A549 (cell line): ENCODE measurements around the gene TLE1. TPM values are rescaled to one million over a fixed set of nuclear protein-coding genes. Genes with fewer than 3 reads are reported as not detected.

Experiments
- ATAC-seq, 2 experiments: fragments of 200-7000 bp in 1 of 2; fragments of >200 bp in 1 of 2; cut with Nextera tagmentation in 1 of 2; cut with Tn5 transposase in 1 of 2; 3 replicates each; pipeline versions ENCODE4 v1.8.0 to v1.9.1; 2018 to 2020; ENCODE audit warnings: mild to moderate bottlenecking in 1 of 2, moderate library complexity in 1 of 2
- CTCF ChIA-PET: fragments of 300-600 bp; sonication (Branson Sonifier 250); formaldehyde crosslinking; extraction: SDS; loops from one replicate; lab custom pipeline; 2021; ENCODE audit warnings: antibody characterized with exemption, inconsistent platforms; lab: Yijun Ruan, JAX
- POLR2A ChIA-PET: fragments of 350-600 bp; formaldehyde crosslinking; extraction: SDS; loops from one replicate; lab custom pipeline; 2021; ENCODE audit warnings: antibody characterized with exemption, inconsistent platforms; lab: Yijun Ruan, JAX
- DNase-seq, 2 experiments: peaks; one replicate each; pipeline versions ENCODE4 v3.0.0 to v3.0.0-alpha.2; 2011 to 2016; ENCODE audit warnings: low read depth in 1 of 2, low spot score in 1 of 2
- FAIRE-seq: peaks from 2 replicates; lab custom pipeline; 2011; peaks lifted over from hg19 to GRCh38; lab: Jason Lieb, UNC
- H3K27ac ChIP-seq, 2 experiments: fragments of >200 bp; sonication (Bioruptor Twin); formaldehyde crosslinking; 3 replicates each; pipeline ENCODE4 v1.5.1; 2016 to 2017
- H3K4me1 ChIP-seq: fragments of >200 bp; sonication (Bioruptor Twin); formaldehyde crosslinking; 3 replicates; pipeline ENCODE4 v1.6.1; 2016
- H3K4me2 ChIP-seq: fragments of >200 bp; sonication (Bioruptor Twin); formaldehyde crosslinking; 3 replicates; pipeline ENCODE4 v1.6.1; 2016
- H3K4me3 ChIP-seq: fragments of >200 bp; sonication (Bioruptor Twin); formaldehyde crosslinking; 3 replicates; pipeline ENCODE4 v1.5.1; 2016
- H3K9me3 ChIP-seq: fragments of >200 bp; sonication (Bioruptor Twin); formaldehyde crosslinking; 3 replicates; pipeline ENCODE4 v1.6.1; 2016
- CEBPB ChIP-seq, 2 experiments: fragments of >200 bp in 1 of 2; sonication (Bioruptor Twin) in 1 of 2; formaldehyde crosslinking in 1 of 2; IDR thresholded peaks; 2 replicates each; pipeline ENCODE4 v1.6.1; 2012 to 2016
- EP300 ChIP-seq, 2 experiments: fragments of >200 bp; sonication (Bioruptor Twin); formaldehyde crosslinking; IDR thresholded peaks; 2 replicates in 1 of 2; 3 replicates in 1 of 2; pipeline ENCODE4 v1.6.1; 2016 to 2017
- FOSB ChIP-seq: fragments of 250-450 bp; sonication (Bioruptor Pico); IDR thresholded peaks from 2 replicates; pipeline ENCODE4 v1.5.0; 2020; ENCODE audit warnings: mild to moderate bottlenecking, moderate library complexity
- FOXS1 ChIP-seq: fragments of 250-450 bp; sonication (Bioruptor Pico); IDR thresholded peaks from 2 replicates; pipeline ENCODE4 v1.5.0; 2020; ENCODE audit warnings: mild to moderate bottlenecking, moderate library complexity
- GATA3 ChIP-seq: IDR thresholded peaks from 2 replicates; pipeline ENCODE4 v1.6.1; 2012; ENCODE audit warnings: borderline replicate concordance
- HEYL ChIP-seq: fragments of 250-450 bp; sonication (Bioruptor Pico); IDR thresholded peaks from 2 replicates; pipeline ENCODE4 v1.8.0; 2021; ENCODE audit warnings: mild to moderate bottlenecking, moderate library complexity
- HOXA7 ChIP-seq: fragments of 250-450 bp; sonication (Bioruptor Pico); IDR thresholded peaks from 2 replicates; pipeline ENCODE4 v1.5.0; 2020; ENCODE audit warnings: mild to moderate bottlenecking, moderate library complexity
- HOXB13 ChIP-seq: fragments of 250-450 bp; sonication (Bioruptor Pico); IDR thresholded peaks from 2 replicates; pipeline ENCODE4 v1.5.0; 2020; ENCODE audit warnings: low read depth, mild to moderate bottlenecking, moderate library complexity
- HOXB5 ChIP-seq: fragments of 250-450 bp; sonication (Bioruptor Pico); IDR thresholded peaks from 2 replicates; pipeline ENCODE4 v1.5.0; 2020; ENCODE audit warnings: mild to moderate bottlenecking, moderate library complexity
- MAFK ChIP-seq: fragments of 450-650 bp; IDR thresholded peaks from 2 replicates; pipeline ENCODE4 v1.6.1; 2014; ENCODE audit not compliant: partially characterized antibody
- NR3C1 ChIP-seq: fragments of >200 bp; sonication (Bioruptor Twin); formaldehyde crosslinking; IDR thresholded peaks from 3 replicates; pipeline ENCODE4 v1.6.1; 2017
- RAD21 ChIP-seq, 2 experiments: fragments of >200 bp in 1 of 2; sonication (Bioruptor Twin) in 1 of 2; formaldehyde crosslinking in 1 of 2; IDR thresholded peaks in 1 of 2; conservative IDR thresholded peaks in 1 of 2; 2 replicates in 1 of 2; 3 replicates in 1 of 2; pipeline ENCODE4 v1.6.1; 2012 to 2018; ENCODE audit warnings: inconsistent platforms in 1 of 2
- RNF2 ChIP-seq: fragments of 200-600 bp; sonication (generic); IDR thresholded peaks from 2 replicates; pipeline ENCODE4 v1.6.1; 2016; ENCODE audit warnings: low read depth, mild to moderate bottlenecking, antibody characterized with exemption, moderate library complexity, borderline replicate concordance
- SMC3 ChIP-seq: fragments of >200 bp; sonication (Bioruptor Twin); formaldehyde crosslinking; IDR thresholded peaks from 3 replicates; pipeline ENCODE4 v1.6.1; 2018; ENCODE audit warnings: inconsistent platforms
- WGBS: methylation state at CpG from one replicate; pipeline ENCODE4 v1.1.6; 2017; ENCODE audit errors: missing lambda C conversion rate; 5-methylcytosine and 5-hydroxymethylcytosine counted together
- polyA plus RNA-seq, 4 experiments: library from polyadenylated mRNA; depleted of rRNA in 3 of 4; stranded (reverse); fragments of >200 nt; fragmentation: RNase III in 1 of 4; extraction: RNeasy Plus Mini Kit Qiagen cat#74134 plus additional on column Dnase treatment in 1 of 4; gene quantifications; 2 replicates in 3 of 4; 3 replicates in 1 of 4; pipeline ENCODE4 v1.2.3, GENCODE V29; 2011 to 2017
- TF ChIP-seq, protein P1 (sequence below): fragments of >200 bp; sonication (Bioruptor Twin); formaldehyde crosslinking; IDR thresholded peaks from 2 replicates; pipeline ENCODE4 v1.6.1; 2016
- TF ChIP-seq, protein P2 (sequence below): fragments of 250-450 bp; sonication (Bioruptor Pico); IDR thresholded peaks from 2 replicates; pipeline ENCODE4 v1.5.0; 2021; ENCODE audit warnings: mild to moderate bottlenecking, moderate library complexity, borderline replicate concordance
- TF ChIP-seq, protein P3 (sequence below): fragments of >200 bp; sonication (Bioruptor Twin); formaldehyde crosslinking; IDR thresholded peaks from 3 replicates; pipeline ENCODE4 v1.5.1; 2016
- TF ChIP-seq, protein P4 (sequence below): IDR thresholded peaks from 2 replicates; pipeline ENCODE4 v1.6.1; 2012

The TLE1 gene
- polyA plus RNA-seq, 2 of the 4 experiments (the other 2 are of a cell fraction), result 45.8 to 117 TPM

DNA sequence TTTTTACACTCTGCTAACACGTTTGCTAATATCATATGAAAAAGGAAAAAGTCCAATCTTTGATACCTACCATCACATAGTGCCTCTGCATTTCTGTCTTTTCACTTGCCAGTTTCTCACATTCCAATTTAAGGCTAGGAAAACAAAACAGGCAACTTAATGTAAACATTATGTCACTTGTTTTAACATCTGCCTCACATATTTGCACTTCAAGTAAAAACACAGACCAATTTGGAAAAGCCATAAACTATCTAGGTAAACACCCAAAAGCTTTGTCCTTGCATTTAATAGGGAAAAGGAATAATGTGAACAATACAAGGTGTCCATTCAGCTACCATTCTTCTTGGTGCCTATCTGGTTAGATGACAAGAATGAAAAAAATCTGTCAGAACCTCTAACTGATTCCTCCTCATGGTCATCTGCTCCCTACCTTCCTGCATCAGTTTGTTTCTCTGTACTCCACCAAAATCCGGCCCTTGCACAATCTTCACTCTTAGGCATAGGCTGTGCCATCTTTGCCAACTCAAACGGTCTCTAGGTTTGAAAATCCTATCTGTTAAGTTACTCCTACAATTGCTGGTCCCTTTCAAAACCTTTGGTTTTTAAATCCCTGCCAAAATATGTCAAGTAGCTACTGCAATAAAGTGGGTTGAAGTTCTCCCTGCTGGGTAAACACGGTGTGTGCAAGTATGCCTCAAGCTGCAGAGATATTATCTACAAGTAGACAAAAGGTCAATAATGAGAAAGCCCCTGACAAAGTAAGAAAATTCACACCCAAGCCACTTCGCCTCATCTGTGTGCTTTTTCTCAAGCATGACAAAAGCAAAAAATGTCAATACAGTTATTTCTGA lies 3.4 kb downstream of the TLE1 start:
- H3K4me3 ChIP-seq, result peak overlapping the region; percentile 88
- peak overlapping the region; percentile 88 for H3K4me2 ChIP-seq
- H3K27ac ChIP-seq, result peak overlapping the region; percentile 94 to 99
- no peak for ATAC-seq
- H3K4me1 ChIP-seq, result peaks cover 44% of the 10 kb centered on the region
- peak in 1 of 2 experiments; percentile 70; a peak in 2 of 4 replicates for TF ChIP-seq CEBPB (IDR thresholded peaks at IDR 0.05)
- no peak for TF ChIP-seq HOXA7 (CRISPR knock-in tag)
- TF ChIP-seq NR3C1, result no peak
- TF ChIP-seq HOXB5 (CRISPR knock-in tag), result no peak
- no peak for TF ChIP-seq FOSB (CRISPR knock-in tag)
- TF ChIP-seq, protein P1, sequence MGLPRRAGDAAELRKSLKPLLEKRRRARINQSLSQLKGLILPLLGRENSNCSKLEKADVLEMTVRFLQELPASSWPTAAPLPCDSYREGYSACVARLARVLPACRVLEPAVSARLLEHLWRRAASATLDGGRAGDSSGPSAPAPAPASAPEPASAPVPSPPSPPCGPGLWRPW, result no peak
- TF ChIP-seq EP300 (IDR thresholded peaks at IDR 0.05), result no peak
- TF ChIP-seq HOXB13 (CRISPR knock-in tag), result no peak
- no peak; the same call in 2 of the 3 replicates for TF ChIP-seq SMC3
- peak; percentile 14 to 37; a peak in 2 of 5 replicates for TF ChIP-seq RAD21 (conservative IDR thresholded peaks at IDR 0.05 in 1 of 2, IDR thresholded peaks at IDR 0.05 in 1 of 2)
- peak; percentile 85 for TF ChIP-seq GATA3
- TF ChIP-seq, protein P2, sequence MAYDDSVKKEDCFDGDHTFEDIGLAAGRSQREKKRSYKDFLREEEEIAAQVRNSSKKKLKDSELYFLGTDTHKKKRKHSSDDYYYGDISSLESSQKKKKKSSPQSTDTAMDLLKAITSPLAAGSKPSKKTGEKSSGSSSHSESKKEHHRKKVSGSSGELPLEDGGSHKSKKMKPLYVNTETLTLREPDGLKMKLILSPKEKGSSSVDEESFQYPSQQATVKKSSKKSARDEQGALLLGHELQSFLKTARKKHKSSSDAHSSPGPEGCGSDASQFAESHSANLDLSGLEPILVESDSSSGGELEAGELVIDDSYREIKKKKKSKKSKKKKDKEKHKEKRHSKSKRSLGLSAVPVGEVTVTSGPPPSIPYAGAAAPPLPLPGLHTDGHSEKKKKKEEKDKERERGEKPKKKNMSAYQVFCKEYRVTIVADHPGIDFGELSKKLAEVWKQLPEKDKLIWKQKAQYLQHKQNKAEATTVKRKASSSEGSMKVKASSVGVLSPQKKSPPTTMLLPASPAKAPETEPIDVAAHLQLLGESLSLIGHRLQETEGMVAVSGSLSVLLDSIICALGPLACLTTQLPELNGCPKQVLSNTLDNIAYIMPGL (CRISPR knock-in tag), result no peak
- no peak for TF ChIP-seq HEYL (CRISPR knock-in tag)
- TF ChIP-seq FOXS1, result no peak
- CTCF ChIA-PET, result interaction anchor here (0.6 to 1.8 kb wide), 12 partner anchors 8 to 1910 kb away, joined by 3 to 12 read pairs (median 4); no protein-coding TSS in a partner anchor
- H3K9me3 ChIP-seq, result no peaks in the 10 kb centered on the region
- no peak for FAIRE-seq
- POLR2A ChIA-PET, result interaction anchor here (0.6 to 1.0 kb wide), 2 partner anchors 70 to 157 kb away, joined by 3 read pairs; no protein-coding TSS in a partner anchor
- peak in 1 of 2 experiments; percentile 38 for DNase-seq
- 9% methylated on average over 5 of the region's 5 CpGs for WGBS

DNA sequence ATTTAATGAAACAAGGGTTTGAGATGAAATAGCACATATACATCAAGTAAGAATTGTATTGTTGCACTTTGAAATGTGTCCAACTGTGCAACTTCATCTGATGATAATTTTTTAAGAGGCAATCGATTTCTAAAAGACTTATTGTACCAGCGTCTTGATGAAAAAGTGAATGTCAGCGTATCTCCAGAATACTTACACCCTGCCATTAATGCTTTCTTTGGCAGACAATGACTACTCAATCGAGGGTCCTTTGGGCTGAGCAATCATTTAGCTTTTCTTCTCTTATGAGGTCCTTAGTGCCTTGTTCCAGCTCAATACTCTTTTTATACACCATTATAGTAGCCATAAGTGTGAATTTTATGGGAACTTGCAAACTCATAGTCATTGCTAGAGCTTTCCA lies 4.7 kb downstream of the TLE1 start:
- TF ChIP-seq CEBPB (IDR thresholded peaks at IDR 0.05) (no peak), MAFK (peak; percentile 27)
- WGBS, result 88% methylated on average over 4 of the region's 4 CpGs
- peaks cover 51% of the 10 kb centered on the region for H3K4me1 ChIP-seq
- DNase-seq (no peak), FAIRE-seq (no peak), ATAC-seq (no peak)
- H3K9me3 ChIP-seq, result no peaks in the 10 kb centered on the region
- H3K27ac ChIP-seq, result no peak overlapping the region; a peak in 1 of 6 replicates
- H3K4me2 ChIP-seq, result peak overlapping the region; percentile 88
- CTCF ChIA-PET, result no interaction called here
- H3K4me3 ChIP-seq, result peak overlapping the region; percentile 88; the same call in 1 of the 3 replicates
- POLR2A ChIA-PET, result no interaction called here

DNA sequence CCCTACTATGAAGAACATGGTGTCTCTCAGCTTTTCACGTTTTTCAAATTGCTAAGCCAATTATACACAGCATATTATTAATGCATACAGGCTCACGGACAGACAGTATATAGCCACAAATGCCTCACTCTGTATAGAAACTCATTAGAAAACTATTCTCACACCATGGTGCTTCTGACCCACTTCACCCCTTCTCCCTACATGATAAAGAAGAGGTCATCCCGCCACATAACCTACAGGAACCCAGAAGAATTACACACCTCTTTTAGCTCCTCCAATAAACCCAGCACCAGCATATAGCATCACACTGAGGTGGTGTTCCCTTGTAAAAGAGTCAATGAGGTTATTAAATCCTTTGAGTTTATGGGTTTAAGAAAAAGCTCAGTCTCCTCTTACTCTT lies 5.6 kb downstream of the TLE1 start:
- TF ChIP-seq, protein P3, sequence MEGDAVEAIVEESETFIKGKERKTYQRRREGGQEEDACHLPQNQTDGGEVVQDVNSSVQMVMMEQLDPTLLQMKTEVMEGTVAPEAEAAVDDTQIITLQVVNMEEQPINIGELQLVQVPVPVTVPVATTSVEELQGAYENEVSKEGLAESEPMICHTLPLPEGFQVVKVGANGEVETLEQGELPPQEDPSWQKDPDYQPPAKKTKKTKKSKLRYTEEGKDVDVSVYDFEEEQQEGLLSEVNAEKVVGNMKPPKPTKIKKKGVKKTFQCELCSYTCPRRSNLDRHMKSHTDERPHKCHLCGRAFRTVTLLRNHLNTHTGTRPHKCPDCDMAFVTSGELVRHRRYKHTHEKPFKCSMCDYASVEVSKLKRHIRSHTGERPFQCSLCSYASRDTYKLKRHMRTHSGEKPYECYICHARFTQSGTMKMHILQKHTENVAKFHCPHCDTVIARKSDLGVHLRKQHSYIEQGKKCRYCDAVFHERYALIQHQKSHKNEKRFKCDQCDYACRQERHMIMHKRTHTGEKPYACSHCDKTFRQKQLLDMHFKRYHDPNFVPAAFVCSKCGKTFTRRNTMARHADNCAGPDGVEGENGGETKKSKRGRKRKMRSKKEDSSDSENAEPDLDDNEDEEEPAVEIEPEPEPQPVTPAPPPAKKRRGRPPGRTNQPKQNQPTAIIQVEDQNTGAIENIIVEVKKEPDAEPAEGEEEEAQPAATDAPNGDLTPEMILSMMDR, result no peak
- TF ChIP-seq, protein P4, sequence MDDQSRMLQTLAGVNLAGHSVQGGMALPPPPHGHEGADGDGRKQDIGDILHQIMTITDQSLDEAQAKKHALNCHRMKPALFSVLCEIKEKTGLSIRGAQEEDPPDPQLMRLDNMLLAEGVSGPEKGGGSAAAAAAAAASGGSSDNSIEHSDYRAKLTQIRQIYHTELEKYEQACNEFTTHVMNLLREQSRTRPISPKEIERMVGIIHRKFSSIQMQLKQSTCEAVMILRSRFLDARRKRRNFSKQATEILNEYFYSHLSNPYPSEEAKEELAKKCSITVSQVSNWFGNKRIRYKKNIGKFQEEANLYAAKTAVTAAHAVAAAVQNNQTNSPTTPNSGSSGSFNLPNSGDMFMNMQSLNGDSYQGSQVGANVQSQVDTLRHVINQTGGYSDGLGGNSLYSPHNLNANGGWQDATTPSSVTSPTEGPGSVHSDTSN, result no peak
- no peak for TF ChIP-seq SMC3
- no peak for TF ChIP-seq RNF2
- DNase-seq, result no peak
- ChIA-PET CTCF (interaction anchor here (0.6 to 1.6 kb wide), 2 partner anchors 10 to 1245 kb away, joined by 4 read pairs; no protein-coding TSS in a partner anchor), POLR2A (no interaction called here)
- 80% methylated on average over 3 of the region's 3 CpGs for WGBS
- no peak for ATAC-seq
- Histone ChIP-seq H3K27ac (no peak overlapping the region), H3K4me1 (peaks cover 51% of the 10 kb centered on the region), H3K9me3 (no peaks in the 10 kb centered on the region), H3K4me3 (no peak overlapping the region), H3K4me2 (peak overlapping the region; percentile 88)
- FAIRE-seq, result no peak
